Thoracic aorta (tissue), 2 donors: Measurements from ENCODE around the gene ABHD8. TPM values are rescaled to one million over a fixed set of nuclear protein-coding genes. Genes with fewer than 3 reads are reported as not detected.

Source experiments
- ATAC-seq: fragments of 150-250 bp; one replicate; pipeline ENCODE4 v1.8.0; 2017; ENCODE audit warnings: low read depth; ENCODE audit not compliant: insufficient number of reproducible peaks, low FRiP score
- DNase-seq: peaks from one replicate; pipeline ENCODE4 v3.0.0-alpha.2; 2020; ENCODE audit warnings: low spot score
- H3K27ac ChIP-seq, 2 donors: fragments of 200-600 bp; sonication (generic); 1 replicate in 1 of 2; 2 replicates in 1 of 2; pipeline ENCODE4 v1.5.1; 2016; ENCODE audit warnings: mild to moderate bottlenecking in 2 of 2, moderate library complexity in 2 of 2
- H3K27me3 ChIP-seq: fragments of 200-600 bp; sonication (generic); replicated peaks from 2 replicates; pipeline ENCODE4 v1.6.0; 2016; ENCODE audit warnings: mild to moderate bottlenecking; ENCODE audit not compliant: insufficient read depth
- H3K36me3 ChIP-seq: fragments of 200-600 bp; sonication (generic); one replicate; pipeline ENCODE4 v1.5.1; 2016
- H3K4me1 ChIP-seq, 2 donors: fragments of 200-600 bp; sonication (generic); 1 replicate in 1 of 2; 2 replicates in 1 of 2; pipeline versions ENCODE4 v1.5.1 to v1.6.0; 2016; ENCODE audit warnings: low read depth in 2 of 2, mild to moderate bottlenecking in 1 of 2; ENCODE audit not compliant: control insufficient read depth in 1 of 2
- H3K4me3 ChIP-seq: fragments of 200-600 bp; sonication (generic); 2 replicates; pipeline ENCODE4 v1.5.1; 2016; ENCODE audit warnings: mild to moderate bottlenecking
- H3K9me3 ChIP-seq: fragments of 200-600 bp; sonication (generic); 2 replicates; pipeline ENCODE4 v1.5.1; 2016
- CTCF ChIP-seq: fragments of 200-600 bp; sonication (generic); IDR thresholded peaks from one replicate; pipeline ENCODE4 v1.5.1; 2019; ENCODE audit warnings: antibody characterized with exemption
- total RNA-seq, 2 donors: library from RNA; depleted of rRNA; stranded (reverse); fragments of >200 nt; gene quantifications; one replicate each; pipeline versions ENCODE4 v1.1.0 to v1.2.3, GENCODE V29; 2016

Gene ABHD8
- total RNA-seq, 2 donors from 2014 or later, result 9.8 to 24.0 TPM

GRCh38 chr19:17243211-17243829 is 59.9 kb downstream of the ABHD8 start:
- Histone ChIP-seq H3K9me3 (no peaks in the 10 kb centered on the region), H3K4me1 (peaks cover 18 to 40% of the 10 kb centered on the region in 2 donors), H3K36me3 (peaks cover 6% of the 10 kb centered on the region), H3K4me3 (peak overlapping the region; percentile 84), H3K27me3 (no peaks in the 10 kb centered on the region), H3K27ac (peak overlapping the region; percentile 75 to 87)
- no peak for ATAC-seq
- no peak for TF ChIP-seq CTCF
- DNase-seq, result no peak

- no peak for ATAC-seq
- Histone ChIP-seq H3K36me3 (peaks cover 6% of the 10 kb centered on the region), H3K4me1 (peaks cover 18 to 40% of the 10 kb centered on the region in 2 donors), H3K9me3 (no peaks in the 10 kb centered on the region), H3K27me3 (no peaks in the 10 kb centered on the region), H3K27ac (peak overlapping the region; percentile 75 to 87), H3K4me3 (peak overlapping the region; percentile 84)
- TF ChIP-seq CTCF, result no peak
- no peak for DNase-seq
These were observed 60.6 kb downstream of the ABHD8 start for GRCh38 chr19:17242431-17243208.

Other genes with a start within 250 kb of the ABHD8 start
- gene HAUS8, start 228.0 kb downstream of the ABHD8 start, total RNA-seq, result 10 to 100 TPM in 1 of 2 donors, 1 to 10 TPM in 1; 2.2 to 11.3 TPM
- gene MYO9B, start 227.6 kb downstream of the ABHD8 start, total RNA-seq, result 100 to 1,000 TPM; 229 to 257 TPM
- 10 to 100 TPM; 11.5 to 13.7 TPM for gene USE1, start 88.1 kb downstream of the ABHD8 start, total RNA-seq
- gene OCEL1, start 77.2 kb downstream of the ABHD8 start, total RNA-seq, result 10 to 100 TPM; 12.4 to 13.3 TPM
- 10 to 100 TPM; 42.0 to 68.1 TPM for gene NR2F6, start 57.5 kb downstream of the ABHD8 start, total RNA-seq
- gene USHBP1, start 38.7 kb downstream of the ABHD8 start, total RNA-seq, result 1 to 10 TPM; 3.5 to 4.0 TPM
- 10 to 100 TPM; 55.2 to 87.2 TPM for gene BABAM1, start 36.0 kb downstream of the ABHD8 start, total RNA-seq
- 1 to 10 TPM in 1 of 2 donors, not detected in 1; 1.2 TPM for gene ANKLE1, start 21.5 kb downstream of the ABHD8 start, total RNA-seq
- 100 to 1,000 TPM; 132 to 140 TPM for gene MRPL34, start 2.4 kb upstream of the ABHD8 start, total RNA-seq
- gene DDA1, start 6.1 kb upstream of the ABHD8 start, total RNA-seq, result 10 to 100 TPM in 1 of 2 donors, 1 to 10 TPM in 1; 8.9 to 13.5 TPM
- gene ANO8, start 31.4 kb upstream of the ABHD8 start, total RNA-seq, result 10 to 100 TPM in 1 of 2 donors, 1 to 10 TPM in 1; 9.5 to 13.4 TPM
- gene GTPBP3, start 34.1 kb upstream of the ABHD8 start, total RNA-seq, result 10 to 100 TPM; 20.7 to 72.5 TPM
- gene PLVAP, start 73.9 kb upstream of the ABHD8 start, total RNA-seq, result 100 to 1,000 TPM; 120 to 126 TPM
- gene CCDC194, start 90.8 kb upstream of the ABHD8 start, total RNA-seq, result not detected
- gene BST2, start 102.2 kb upstream of the ABHD8 start, total RNA-seq, result 100 to 1,000 TPM; 113 to 144 TPM
- gene MVB12A, start 116.6 kb upstream of the ABHD8 start, total RNA-seq, result 100 to 1,000 TPM in 1 of 2 donors, 10 to 100 TPM in 1; 25.3 to 103 TPM
- gene TMEM221, start 145.2 kb upstream of the ABHD8 start, total RNA-seq, result not detected
- not detected for gene NXNL1, start 157.5 kb upstream of the ABHD8 start, total RNA-seq
- gene SLC27A1, start 167.1 kb upstream of the ABHD8 start, total RNA-seq, result 10 to 100 TPM; 29.1 to 36.4 TPM
- gene PGLS, start 208.2 kb upstream of the ABHD8 start, total RNA-seq, result 10 to 100 TPM; 67.4 to 92.9 TPM